Measurements from ENCODE around the gene RNF11. TPM values are rescaled to one million over a fixed set of nuclear protein-coding genes. Genes with fewer than 3 reads are reported as not detected.

The RNF11 gene
- total RNA-seq, 1 donor = 199 TPM

- Histone ChIP-seq H3K4me3 (ENCODE audit: insufficient read depth, low read length) (no peak overlapping the region), H3K9me3 (ENCODE audit: low read depth, low read length) (no peaks in the 10 kb centered on the region), H3K36me3 (ENCODE audit: insufficient read depth, low read length) (peaks cover 20% of the 10 kb centered on the region), H3K79me2 (ENCODE audit: insufficient read depth, low read length) (peaks cover 68% of the 10 kb centered on the region), H3K4me1 (ENCODE audit: insufficient read depth, low read length) (peaks cover 68% of the 10 kb centered on the region), H3K4me2 (ENCODE audit: insufficient read depth, low read length) (peak overlapping the region; percentile 61), H2AFZ (ENCODE audit: low read length) (no peak overlapping the region), H3K27ac (ENCODE audit: low read depth, low read length) (peak overlapping the region; percentile 85), H3K27me3 (ENCODE audit: insufficient read depth, low read length) (no peaks in the 10 kb centered on the region), H4K20me1 (ENCODE audit: insufficient read depth, low read length) (no peaks in the 10 kb centered on the region)
- TF ChIP-seq, protein P1, sequence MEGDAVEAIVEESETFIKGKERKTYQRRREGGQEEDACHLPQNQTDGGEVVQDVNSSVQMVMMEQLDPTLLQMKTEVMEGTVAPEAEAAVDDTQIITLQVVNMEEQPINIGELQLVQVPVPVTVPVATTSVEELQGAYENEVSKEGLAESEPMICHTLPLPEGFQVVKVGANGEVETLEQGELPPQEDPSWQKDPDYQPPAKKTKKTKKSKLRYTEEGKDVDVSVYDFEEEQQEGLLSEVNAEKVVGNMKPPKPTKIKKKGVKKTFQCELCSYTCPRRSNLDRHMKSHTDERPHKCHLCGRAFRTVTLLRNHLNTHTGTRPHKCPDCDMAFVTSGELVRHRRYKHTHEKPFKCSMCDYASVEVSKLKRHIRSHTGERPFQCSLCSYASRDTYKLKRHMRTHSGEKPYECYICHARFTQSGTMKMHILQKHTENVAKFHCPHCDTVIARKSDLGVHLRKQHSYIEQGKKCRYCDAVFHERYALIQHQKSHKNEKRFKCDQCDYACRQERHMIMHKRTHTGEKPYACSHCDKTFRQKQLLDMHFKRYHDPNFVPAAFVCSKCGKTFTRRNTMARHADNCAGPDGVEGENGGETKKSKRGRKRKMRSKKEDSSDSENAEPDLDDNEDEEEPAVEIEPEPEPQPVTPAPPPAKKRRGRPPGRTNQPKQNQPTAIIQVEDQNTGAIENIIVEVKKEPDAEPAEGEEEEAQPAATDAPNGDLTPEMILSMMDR (IDR thresholded peaks at IDR 0.05; ENCODE audit: extremely low read depth, low read depth, low read length) = no peak
- no peak for DNase-seq (ENCODE audit: insufficient read length, low spot score, missing footprints)
Measured at GRCh38 chr1:51268634-51269033, 32.6 kb downstream of the RNF11 start.

DNA sequence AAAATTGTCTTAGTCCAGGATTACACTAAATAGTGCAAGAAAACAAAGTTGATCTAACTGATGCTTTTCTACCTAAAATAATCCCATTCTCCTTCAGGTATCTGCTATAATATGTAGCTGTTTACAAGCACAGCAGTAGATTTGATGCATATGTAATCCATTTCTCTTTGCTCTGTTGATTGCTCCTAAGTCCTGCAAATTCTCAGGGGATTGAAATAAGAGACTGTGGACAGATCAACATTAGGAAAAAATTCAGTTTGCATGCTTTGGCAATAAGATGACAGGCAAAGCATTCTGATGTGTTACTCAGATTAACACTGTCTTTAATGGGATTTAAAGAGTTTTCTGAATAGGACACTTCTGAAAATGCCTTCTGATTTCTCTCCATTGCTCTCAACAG is 34.7 kb downstream of the RNF11 start:
- peaks cover 48% of the 10 kb centered on the region for H3K4me1 ChIP-seq (ENCODE audit: insufficient read depth, low read length)
- no peak overlapping the region for H3K4me2 ChIP-seq (ENCODE audit: insufficient read depth, low read length)
- no peak for DNase-seq (ENCODE audit: insufficient read length, low spot score, missing footprints)
- H3K9me3 ChIP-seq (ENCODE audit: low read depth, low read length) = no peaks in the 10 kb centered on the region
- H3K27ac ChIP-seq (ENCODE audit: low read depth, low read length) = no peak overlapping the region
- no peaks in the 10 kb centered on the region for H4K20me1 ChIP-seq (ENCODE audit: insufficient read depth, low read length)
- TF ChIP-seq, protein P1 (IDR thresholded peaks at IDR 0.05; ENCODE audit: extremely low read depth, low read depth, low read length) = no peak
- no peak overlapping the region for H2AFZ ChIP-seq (ENCODE audit: low read length)
- peaks cover 20% of the 10 kb centered on the region for H3K36me3 ChIP-seq (ENCODE audit: insufficient read depth, low read length)
- H3K79me2 ChIP-seq (ENCODE audit: insufficient read depth, low read length) = peaks cover 64% of the 10 kb centered on the region
- no peak overlapping the region for H3K4me3 ChIP-seq (ENCODE audit: insufficient read depth, low read length)
- H3K27me3 ChIP-seq (ENCODE audit: insufficient read depth, low read length) = no peaks in the 10 kb centered on the region

- H3K27me3 ChIP-seq (ENCODE audit: insufficient read depth, low read length) = no peaks in the 10 kb centered on the region
- H3K36me3 ChIP-seq (ENCODE audit: insufficient read depth, low read length) = peaks cover 30% of the 10 kb centered on the region
- H3K27ac ChIP-seq (ENCODE audit: low read depth, low read length) = no peak overlapping the region
- no peaks in the 10 kb centered on the region for H3K9me3 ChIP-seq (ENCODE audit: low read depth, low read length)
- no peak for DNase-seq (ENCODE audit: insufficient read length, low spot score, missing footprints)
- peaks cover 48% of the 10 kb centered on the region for H3K79me2 ChIP-seq (ENCODE audit: insufficient read depth, low read length)
- H3K4me1 ChIP-seq (ENCODE audit: insufficient read depth, low read length) = peaks cover 32% of the 10 kb centered on the region
- TF ChIP-seq, protein P1 (IDR thresholded peaks at IDR 0.05; ENCODE audit: extremely low read depth, low read depth, low read length) = no peak
- no peaks in the 10 kb centered on the region for H4K20me1 ChIP-seq (ENCODE audit: insufficient read depth, low read length)
- H2AFZ ChIP-seq (ENCODE audit: low read length) = no peak overlapping the region
- H3K4me3 ChIP-seq (ENCODE audit: insufficient read depth, low read length) = no peak overlapping the region
- no peak overlapping the region for H3K4me2 ChIP-seq (ENCODE audit: insufficient read depth, low read length)
Measured at GRCh38 chr1:51272916-51273315, 36.8 kb downstream of the RNF11 start.

DNA sequence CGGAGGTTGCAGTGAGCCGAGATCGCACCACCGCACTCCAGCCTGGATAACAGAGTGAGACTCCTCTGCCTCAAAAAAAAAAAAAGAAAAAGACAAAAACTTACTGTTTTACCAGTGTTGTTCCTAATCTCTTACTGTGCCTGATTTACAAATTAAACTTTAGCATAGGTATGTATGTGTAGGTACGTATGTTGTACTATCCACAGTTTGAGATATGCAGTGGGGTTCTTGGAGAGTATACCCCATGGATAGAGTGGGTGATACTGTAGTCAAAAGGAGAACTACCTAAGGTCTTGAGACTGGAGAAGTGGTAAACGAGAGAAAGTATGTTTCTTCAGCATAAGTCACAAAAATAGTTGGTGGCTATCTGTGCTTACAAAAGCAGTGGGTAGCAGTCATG is 38.6 kb downstream of the RNF11 start:
- TF ChIP-seq, protein P1 (IDR thresholded peaks at IDR 0.05; ENCODE audit: extremely low read depth, low read depth, low read length) = no peak
- Histone ChIP-seq H3K9me3 (ENCODE audit: low read depth, low read length) (no peaks in the 10 kb centered on the region), H3K36me3 (ENCODE audit: insufficient read depth, low read length) (peaks cover 36% of the 10 kb centered on the region), H3K27me3 (ENCODE audit: insufficient read depth, low read length) (no peaks in the 10 kb centered on the region), H3K4me1 (ENCODE audit: insufficient read depth, low read length) (peaks cover 16% of the 10 kb centered on the region), H2AFZ (ENCODE audit: low read length) (no peak overlapping the region), H3K4me2 (ENCODE audit: insufficient read depth, low read length) (no peak overlapping the region), H3K79me2 (ENCODE audit: insufficient read depth, low read length) (peaks cover 41% of the 10 kb centered on the region), H4K20me1 (ENCODE audit: insufficient read depth, low read length) (no peaks in the 10 kb centered on the region), H3K27ac (ENCODE audit: low read depth, low read length) (no peak overlapping the region), H3K4me3 (ENCODE audit: insufficient read depth, low read length) (no peak overlapping the region)
- DNase-seq (ENCODE audit: insufficient read length, low spot score, missing footprints) = no peak

Data from osteoblast (primary cell).